Natural killer cell (primary cell): ENCODE measurements around the gene CRYGB. TPM values are rescaled to one million over a fixed set of nuclear protein-coding genes. Genes with fewer than 3 reads are reported as not detected.

ENCODE experiments used
- ATAC-seq, 3 donors: fragments of 150-1000 bp in 2 of 3; fragments of 200-7000 bp in 1 of 3; cut with Tn5 transposase; 1 replicate in 1 of 3; 2 replicates in 2 of 3; pipeline ENCODE4 v1.10.0; 2021; ENCODE audit warnings: mild to moderate bottlenecking in 2 of 3, moderate library complexity in 2 of 3
- DNase-seq, 2 donors: peaks; one replicate each; pipeline versions ENCODE4 v3.0.0 to v3.0.0-alpha.2; 2013 to 2021; ENCODE audit warnings: mixed read lengths in 1 of 2
- H3K27ac ChIP-seq: one replicate; pipeline ENCODE4 v1.5.1; 2013; ENCODE audit warnings: mild to moderate bottlenecking, low read length
- H3K27me3 ChIP-seq: one replicate; pipeline ENCODE4 v1.6.1; 2013; ENCODE audit warnings: low read length; ENCODE audit not compliant: control insufficient read depth, insufficient read depth
- H3K36me3 ChIP-seq: one replicate; pipeline ENCODE4 v1.6.1; 2013; ENCODE audit warnings: low read length; ENCODE audit not compliant: control insufficient read depth, insufficient read depth
- H3K4me1 ChIP-seq: one replicate; pipeline ENCODE4 v1.6.1; 2013; ENCODE audit warnings: low read length; ENCODE audit not compliant: control insufficient read depth, insufficient read depth
- H3K4me3 ChIP-seq: one replicate; pipeline ENCODE4 v1.5.1; 2013; ENCODE audit warnings: low read length
- H3K9me3 ChIP-seq: one replicate; pipeline ENCODE4 v1.6.1; 2013; ENCODE audit warnings: low read length; ENCODE audit not compliant: control insufficient read depth, insufficient read depth
- H3K27ac Mint-ChIP-seq, 2 donors: one replicate each; pipeline ENCODE4 v1.8.0; 2022; ENCODE audit warnings: mild to moderate bottlenecking in 2 of 2, mixed read lengths in 2 of 2, moderate library complexity in 1 of 2
- H3K27me3 Mint-ChIP-seq, 2 donors: one replicate each; pipeline ENCODE4 v1.8.0; 2022; ENCODE audit warnings: low read depth in 2 of 2, mixed read lengths in 2 of 2
- H3K36me3 Mint-ChIP-seq: one replicate; pipeline ENCODE4 v1.8.0; 2022; ENCODE audit warnings: mixed read lengths
- H3K4me1 Mint-ChIP-seq, 2 donors: one replicate each; pipeline ENCODE4 v1.8.0; 2022; ENCODE audit warnings: mixed read lengths in 2 of 2
- H3K4me3 Mint-ChIP-seq: one replicate; pipeline ENCODE4 v1.8.0; 2022; ENCODE audit warnings: mild to moderate bottlenecking, moderate library complexity, mixed read lengths
- H3K9me3 Mint-ChIP-seq, 2 donors: one replicate each; pipeline ENCODE4 v1.8.0; 2022; ENCODE audit warnings: mixed read lengths in 2 of 2
- CTCF ChIP-seq: fragments of 200-600 bp; IDR thresholded peaks from one replicate; pipeline ENCODE4 v1.8.0; 2022; ENCODE audit warnings: antibody characterized with exemption
- WGBS: methylation state at CpG from one replicate; pipeline ENCODE4 v1.1.7; 2013; ENCODE audit warnings: missing lambda C conversion rate; ENCODE audit not compliant: insufficient coverage; 5-methylcytosine and 5-hydroxymethylcytosine counted together
- intact Hi-C: fragments of 100-400 bp; cut with micrococcal nuclease; formaldehyde crosslinking; loops from one replicate; pipeline ENCODE4 v1.14.2; 2022
- total RNA-seq, 4 donors: library from RNA; stranded (reverse); fragments of 120-200 nt in 1 of 4; gene quantifications; one replicate each; pipeline versions ENCODE4 v1.2.3 to v1.2.4, GENCODE V29; 2013 to 2022

Gene CRYGB
- total RNA-seq, 3 donors from 2014 or later (not counting 1 experiment from before 2014, with no cell fraction given), result not detected

GRCh38 chr2:208189810-208190503, 44.0 kb upstream of the CRYGB start, which contains the start of gene C2orf80:
TSS of gene C2orf80 (minus strand) at chr2:208190030. CDS start at chr2:208186986, 3,044 bp downstream.
- intact Hi-C loops, result no loop called here
- TF ChIP-seq CTCF, result no peak
- Histone ChIP-seq H3K27ac (no peak within 1 kb of the TSS), H3K36me3 (no peaks in the 10 kb centered on the region), H3K9me3 (no peaks in the 10 kb centered on the region), H3K27me3 (no peaks in the 10 kb centered on the region), H3K4me3 (no peak within 1 kb of the TSS), H3K4me1 (no peaks in the 10 kb centered on the region)
- no peak within 1 kb of the TSS for H3K27ac Mint-ChIP-seq
- DNase-seq, result no peak
- no peaks in the 10 kb centered on the region for H3K36me3 Mint-ChIP-seq
- no peak for ATAC-seq
- H3K27me3 Mint-ChIP-seq, result peaks cover 0 to 16% of the 10 kb centered on the region in 2 donors
- 82% methylated on average over 9 of the region's 10 CpGs for WGBS
- H3K9me3 Mint-ChIP-seq, result no peaks in the 10 kb centered on the region
- no peak within 1 kb of the TSS for H3K4me3 Mint-ChIP-seq
- H3K4me1 Mint-ChIP-seq, result no peaks in the 10 kb centered on the region

- Mint-ChIP-seq H3K9me3 (no peaks in the 10 kb centered on the region), H3K27ac (no peak overlapping the region), H3K36me3 (no peaks in the 10 kb centered on the region), H3K4me1 (no peaks in the 10 kb centered on the region), H3K27me3 (peaks cover 6 to 23% of the 10 kb centered on the region in 2 donors), H3K4me3 (no peak overlapping the region)
- Histone ChIP-seq H3K9me3 (no peaks in the 10 kb centered on the region), H3K4me1 (no peaks in the 10 kb centered on the region), H3K4me3 (no peak overlapping the region), H3K36me3 (no peaks in the 10 kb centered on the region), H3K27me3 (no peaks in the 10 kb centered on the region), H3K27ac (no peak overlapping the region)
- no peak for TF ChIP-seq CTCF
- no peak for ATAC-seq
- WGBS, result 97% methylated on average over 3 of the region's 5 CpGs
- intact Hi-C loops, result no loop called here
- DNase-seq, result no peak
These were observed 43.3 kb upstream of the CRYGB start for GRCh38 chr2:208189069-208189809.

GRCh38 chr2:208186893-208187292, 40.9 kb upstream of the CRYGB start:
- H3K4me3 Mint-ChIP-seq, result no peak overlapping the region

More at GRCh38 chr2:208186893-208187292, 40.9 kb upstream of the CRYGB start:
- Mint-ChIP-seq H3K4me1 (no peaks in the 10 kb centered on the region), H3K27ac (no peak overlapping the region), H3K27me3 (peaks cover 18 to 33% of the 10 kb centered on the region in 2 donors), H3K9me3 (no peaks in the 10 kb centered on the region), H3K36me3 (no peaks in the 10 kb centered on the region)
- intact Hi-C loops, result no loop called here
- H3K4me1 ChIP-seq, result peaks cover 2% of the 10 kb centered on the region
- ATAC-seq (no peak), DNase-seq (no peak)
- no peak overlapping the region for H3K4me3 ChIP-seq
- 82% methylated on average over 2 of the region's 2 CpGs for WGBS
- no peak overlapping the region for H3K27ac ChIP-seq
- H3K36me3 ChIP-seq, result no peaks in the 10 kb centered on the region
- no peaks in the 10 kb centered on the region for H3K9me3 ChIP-seq
- peaks cover 3% of the 10 kb centered on the region for H3K27me3 ChIP-seq
- no peak for TF ChIP-seq CTCF
